ENCODE results near the gene CCDC141.
"Not testable (repeated sequence)": the region's sequence is repeated elsewhere in the genome, so short reads cannot be mapped to it uniquely, and the experiment has no call there.

CCDC141 gene

GRCh38 chr2:179020156-179020750 is 29.7 kb downstream of the CCDC141 start:
- DNase-seq (ENCODE audit: low read depth, low spot score) = no peak
- CTCF ChIA-PET = interaction anchor here (1.5 kb wide), 1 partner anchor 12 kb away, joined by 3 read pairs; no protein-coding TSS in a partner anchor
- POLR2A ChIA-PET = no interaction called here
- H3K4me3 ChIP-seq (ENCODE audit: low read depth, low read length) = no peak overlapping the region
- TF ChIP-seq CTCF (IDR thresholded peaks at IDR 0.05; ENCODE audit: insufficient read depth, low read length, missing control alignments) = peak; percentile 13

DNA sequence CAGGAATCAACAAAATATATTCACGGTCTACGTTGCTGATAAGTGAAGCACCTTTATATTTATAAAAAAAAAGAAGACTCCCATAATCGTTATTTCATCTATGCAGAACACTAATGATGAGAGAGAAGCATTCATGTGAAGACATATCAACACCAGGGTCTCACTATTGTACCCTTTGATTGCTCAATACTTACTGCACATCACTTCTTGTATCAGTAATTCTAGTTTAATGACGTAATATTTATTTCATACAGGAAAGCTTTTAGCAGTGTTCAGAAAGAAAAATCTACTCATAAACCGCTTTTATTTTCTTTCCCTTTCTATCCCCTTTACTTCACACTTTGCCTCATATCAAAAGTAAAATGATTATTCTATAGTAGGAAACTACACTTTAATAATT is 30.7 kb downstream of the CCDC141 start:
- no peak overlapping the region for H3K4me3 ChIP-seq (ENCODE audit: low read depth, low read length)
- no peak for DNase-seq (ENCODE audit: low read depth, low spot score)
- TF ChIP-seq CTCF (IDR thresholded peaks at IDR 0.05; ENCODE audit: insufficient read depth, low read length, missing control alignments) = no peak
- ChIA-PET POLR2A (no interaction called here), CTCF (interaction anchor here (1.5 kb wide), 1 partner anchor 13 kb away, joined by 3 read pairs; no protein-coding TSS in a partner anchor)

GRCh38 chr2:179017773-179018357 is 32.1 kb downstream of the CCDC141 start:
- ChIA-PET CTCF (no interaction called here), POLR2A (no interaction called here)
- TF ChIP-seq CTCF (IDR thresholded peaks at IDR 0.05; ENCODE audit: insufficient read depth, low read length, missing control alignments) = no peak
- H3K4me3 ChIP-seq (ENCODE audit: low read depth, low read length) = no peak overlapping the region
- DNase-seq (ENCODE audit: low read depth, low spot score) = no peak

GRCh38 chr2:179014189-179014588 is 35.7 kb downstream of the CCDC141 start:
- POLR2A ChIA-PET; DNase-seq (ENCODE audit: low read depth, low spot score); H3K4me3 ChIP-seq (ENCODE audit: low read depth, low read length); CTCF ChIA-PET: not testable (repeated sequence)

DNA sequence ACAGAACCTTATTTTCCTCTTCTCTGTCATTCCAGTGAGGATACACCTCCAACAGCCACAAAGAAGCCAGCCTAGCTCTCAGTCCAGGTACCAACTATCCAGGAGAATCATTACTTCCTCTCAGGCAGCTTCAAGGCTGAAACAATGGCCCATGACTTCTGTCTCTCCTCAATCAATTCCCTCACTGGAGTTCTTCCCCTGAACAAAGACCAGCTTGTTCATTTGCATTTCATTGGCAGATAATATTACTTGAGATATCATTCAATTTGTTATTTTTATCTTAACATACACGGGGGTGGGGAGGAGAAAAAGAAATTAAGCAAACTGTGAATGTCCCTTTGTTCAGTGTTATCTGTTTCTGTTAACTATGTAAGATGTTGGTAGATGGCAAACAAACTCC is 44.0 kb downstream of the CCDC141 start:
- ChIA-PET POLR2A (no interaction called here), CTCF (no interaction called here)
- no peak for TF ChIP-seq CTCF (IDR thresholded peaks at IDR 0.05; ENCODE audit: insufficient read depth, low read length, missing control alignments)
- H3K4me3 ChIP-seq (ENCODE audit: low read depth, low read length) = no peak overlapping the region
- no peak for DNase-seq (ENCODE audit: low read depth, low spot score)

GRCh38 chr2:178999476-178999875 is 50.5 kb downstream of the CCDC141 start:
- TF ChIP-seq CTCF (IDR thresholded peaks at IDR 0.05; ENCODE audit: insufficient read depth, low read length, missing control alignments) = no peak
- POLR2A ChIA-PET = no interaction called here
- no peak for DNase-seq (ENCODE audit: low read depth, low spot score)
- H3K4me3 ChIP-seq (ENCODE audit: low read depth, low read length) = no peak overlapping the region
- CTCF ChIA-PET = no interaction called here

GRCh38 chr2:178998539-178998938 is 51.4 kb downstream of the CCDC141 start:
- TF ChIP-seq CTCF (IDR thresholded peaks at IDR 0.05; ENCODE audit: insufficient read depth, low read length, missing control alignments) = no peak
- ChIA-PET POLR2A (no interaction called here), CTCF (no interaction called here)
- DNase-seq (ENCODE audit: low read depth, low spot score) = no peak
- H3K4me3 ChIP-seq (ENCODE audit: low read depth, low read length) = no peak overlapping the region
